K562 (cell line): Measurements from ENCODE around the gene PRLH. TPM values are rescaled to one million over a fixed set of nuclear protein-coding genes. Genes with fewer than 3 reads are reported as not detected.

Experiments used
- ATAC-seq: fragments of 200-7000 bp; cut with Tn5 transposase; 3 replicates; pipeline ENCODE4 v1.9.1; 2020; ENCODE audit warnings: moderate library complexity
- BruUV-seq: library from RNA; stranded (reverse); fragments of 400-500 nt; replicated peaks from 2 replicates; lab custom pipeline; 2021; lab: Mats Ljungman, UMichigan
- CTCF ChIA-PET: fragments of 300-600 bp; formaldehyde crosslinking; extraction: SDS; loops from one replicate; lab custom pipeline; 2021; ENCODE audit warnings: low intra/inter-chr PET ratio; lab: Yijun Ruan, JAX
- POLR2A ChIA-PET: fragments of 300-600, 350-650 bp; sonication (Branson Sonifier 250); formaldehyde crosslinking; extraction: SDS; loops from one replicate; lab custom pipeline; 2021; ENCODE audit warnings: antibody characterized with exemption, inconsistent platforms; lab: Yijun Ruan, JAX
- DNase-seq, 4 experiments: peaks; one replicate each; pipeline versions ENCODE4 v3.0.0 to v3.0.0-alpha.2; 2011 to 2018; ENCODE audit warnings: low spot score in 3 of 4, mixed read lengths in 3 of 4; ENCODE audit errors: extremely low read depth in 1 of 4
- FAIRE-seq: peaks from 2 replicates; lab custom pipeline; 2011; peaks lifted over from hg19 to GRCh38; lab: Jason Lieb, UNC
- H2AFZ ChIP-seq: 2 replicates; pipeline ENCODE4 v1.6.0; 2011; ENCODE audit warnings: low read depth, low read length, control low read depth, inconsistent platforms
- H3K27ac ChIP-seq: fragments of 200-600 bp; 3 replicates; pipeline ENCODE4 v1.8.0; 2011; ENCODE audit warnings: low read depth, mild to moderate bottlenecking, control low read depth, inconsistent platforms, low read length, moderate library complexity, mixed read lengths; ENCODE audit errors: extremely low read depth
- H3K27me3 ChIP-seq, 2 experiments: fragments of 300-600 bp in 1 of 2; 2 replicates in 1 of 2; 3 replicates in 1 of 2; pipeline versions ENCODE4 v1.6.0 to v1.8.0; 2011; ENCODE audit warnings: inconsistent platforms in 2 of 2, low read length in 2 of 2, mild to moderate bottlenecking in 1 of 2, mixed read lengths in 1 of 2, moderate library complexity in 1 of 2; ENCODE audit not compliant: control insufficient read depth in 2 of 2, insufficient read depth in 2 of 2
- H3K36me3 ChIP-seq: fragments of 300-600 bp; 3 replicates; pipeline ENCODE4 v1.8.0; 2011; ENCODE audit warnings: mild to moderate bottlenecking, low read length, inconsistent platforms; ENCODE audit not compliant: control insufficient read depth, insufficient read depth
- H3K4me1 ChIP-seq, 2 experiments: fragments of 200-600 bp in 1 of 2; replicated peaks in 1 of 2; 2 replicates in 1 of 2; 3 replicates in 1 of 2; pipeline versions ENCODE4 v1.5.1 to v1.8.0; 2011; ENCODE audit warnings: inconsistent platforms in 2 of 2, low read length in 2 of 2, mild to moderate bottlenecking in 1 of 2, mixed read lengths in 1 of 2, moderate library complexity in 1 of 2; ENCODE audit not compliant: control insufficient read depth in 2 of 2, insufficient read depth in 2 of 2
- H3K4me2 ChIP-seq: 2 replicates; pipeline ENCODE4 v1.6.1; 2011; ENCODE audit warnings: low read length, control low read depth, inconsistent platforms, mixed read lengths; ENCODE audit not compliant: insufficient read depth
- H3K4me3 ChIP-seq: fragments of 200-600 bp; sonication (generic), shearing (Covaris generic); 2 replicates; pipeline ENCODE4 v1.5.1; 2016; ENCODE audit warnings: control low read depth, inconsistent platforms
- H3K79me2 ChIP-seq: fragments of 200-600 bp; 3 replicates; pipeline ENCODE4 v1.8.0; 2011; ENCODE audit warnings: low read length, inconsistent platforms; ENCODE audit not compliant: control insufficient read depth, insufficient read depth
- H3K9ac ChIP-seq, 2 experiments: 2 replicates each; pipeline versions ENCODE4 v1.6.0 to v1.6.1; 2011; ENCODE audit warnings: low read depth in 2 of 2, low read length in 2 of 2, control low read depth in 1 of 2, inconsistent platforms in 1 of 2, mild to moderate bottlenecking in 1 of 2, mixed read lengths in 1 of 2; ENCODE audit not compliant: insufficient read depth in 1 of 2
- H3K9me1 ChIP-seq: one replicate; pipeline ENCODE4 v1.6.0; 2011; ENCODE audit warnings: inconsistent platforms, mild to moderate bottlenecking, low read length, moderate library complexity; ENCODE audit not compliant: control insufficient read depth, insufficient read depth
- H3K9me3 ChIP-seq: replicated peaks from 2 replicates; pipeline ENCODE4 v1.5.1; 2011; ENCODE audit warnings: low read depth, low read length, inconsistent platforms; ENCODE audit not compliant: control insufficient read depth, insufficient read depth
- H4K20me1 ChIP-seq: replicated peaks from 2 replicates; pipeline ENCODE4 v1.6.1; 2011; ENCODE audit warnings: low read length, inconsistent platforms, mixed read lengths; ENCODE audit not compliant: control insufficient read depth, insufficient read depth
- ADNP ChIP-seq: fragments of 200-800 bp; sonication (Bioruptor generic); IDR thresholded peaks from 2 replicates; pipeline ENCODE4 v1.6.1; 2016; ENCODE audit warnings: missing genetic modification characterization, missing compliant biosample characterization
- KLF13 ChIP-seq: fragments of 450-650 bp; IDR thresholded peaks from 2 replicates; pipeline ENCODE4 v1.6.1; 2016; ENCODE audit warnings: missing genetic modification characterization, low read depth, mild to moderate bottlenecking, missing compliant biosample characterization, moderate library complexity, borderline replicate concordance
- NCOR1 ChIP-seq: fragments of 450-650 bp; IDR thresholded peaks from 2 replicates; pipeline ENCODE4 v1.6.1; 2016; ENCODE audit warnings: mild to moderate bottlenecking, moderate library complexity
- SAFB ChIP-seq: fragments of 200-400 bp; formaldehyde crosslinking; IDR thresholded peaks from 2 replicates; pipeline ENCODE4 v1.6.1; 2017; ENCODE audit warnings: low read depth, low read length, borderline replicate concordance
- ZNF318 ChIP-seq, 2 experiments: fragments of 450-650 bp; IDR thresholded peaks; 2 replicates each; pipeline ENCODE4 v1.6.1; 2016; ENCODE audit warnings: mild to moderate bottlenecking in 2 of 2, borderline replicate concordance in 1 of 2, low read depth in 1 of 2, moderate library complexity in 1 of 2
- ZNF324 ChIP-seq: fragments of 250-450 bp; sonication (Bioruptor Pico); IDR thresholded peaks from 2 replicates; pipeline ENCODE4 v1.4.0; 2020; ENCODE audit warnings: mild to moderate bottlenecking
- WGBS: fragments of 100-300 bp; shearing (Covaris generic); methylation state at CpG from one replicate; pipeline ENCODE4 v1.1.6; 2016; ENCODE audit warnings: low coverage, mixed read lengths; ENCODE audit not compliant: insufficient coverage; ENCODE audit errors: missing lambda C conversion rate; 5-methylcytosine and 5-hydroxymethylcytosine counted together
- in situ Hi-C: fragments of 300-500 bp; cut with MboI; formaldehyde crosslinking; loops from 4 replicates; pipeline ENCODE4 v1.15.0; 2018; ENCODE audit warnings: inconsistent platforms, mixed read lengths
- intact Hi-C: fragments of 100-400 bp; cut with micrococcal nuclease; formaldehyde crosslinking; loops from 2 replicates; pipeline ENCODE4 v1.14.2; 2022
- polyA plus RNA-seq, 8 experiments: library from polyadenylated mRNA; depleted of rRNA in 4 of 8; stranded (reverse) in 5 of 8; unstranded in 3 of 8; fragments of >200 nt; fragmentation: Nextera tagmentation in 2 of 8; fragmentation: Illumina TruSeq in 1 of 8; extraction: Ambion mirVana in 2 of 8; extraction: Trizol in 1 of 8; gene quantifications; 2 replicates each; pipeline versions ENCODE4 v1.2.1 to v1.2.3, GENCODE V29; 2011 to 2014; ENCODE audit warnings: inconsistent platforms in 1 of 8, missing spikeins in 1 of 8
- total RNA-seq, 7 experiments: library from RNA; depleted of rRNA in 6 of 7; stranded (reverse); fragments of >200 nt in 6 of 7; fragmentation: Illumina TruSeq in 2 of 7; extraction: Trizol in 2 of 7; gene quantifications; 2 replicates each; pipeline versions ENCODE4 v1.2.1 to v1.2.3, GENCODE V29; 2011 to 2021; ENCODE audit warnings: low replicate concordance in 1 of 7

The PRLH gene
- total and polyA plus RNA-seq, 9 of the 15 experiments (the other 6 are each of a cell fraction or from before 2014, with no cell fraction given), result not detected

DNA sequence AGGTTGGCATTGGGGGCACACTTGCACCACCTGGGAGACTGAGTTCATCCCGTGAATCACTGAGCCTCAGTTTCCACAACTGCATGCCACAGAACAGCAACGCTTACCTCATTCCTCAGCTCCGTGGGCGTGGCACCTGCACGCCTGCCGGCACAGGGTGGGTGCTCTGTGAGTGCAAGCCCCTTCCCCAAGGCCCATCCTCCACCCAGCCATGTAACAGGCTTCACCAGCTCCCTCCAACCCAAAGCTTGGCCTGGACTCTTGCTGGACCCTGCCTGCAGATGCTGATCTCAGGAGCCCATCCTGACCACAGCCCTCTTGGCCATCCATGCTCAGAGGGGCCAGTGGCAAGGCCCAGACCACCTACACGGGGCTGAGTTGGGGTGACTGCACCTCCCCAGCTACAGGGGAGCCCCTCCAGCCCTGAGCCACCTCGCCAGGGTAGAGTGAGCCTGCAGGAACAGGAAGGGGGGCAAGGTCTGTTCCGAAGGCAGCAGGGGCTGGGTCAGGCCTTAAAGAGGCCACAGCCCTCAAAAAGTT lies 1.8 kb downstream of the PRLH start:
- Histone ChIP-seq H3K4me2 (no peak overlapping the region), H3K9ac (no peak overlapping the region), H3K9me3 (no peaks in the 10 kb centered on the region; the same call in 1 of the 2 replicates), H2AFZ (no peak overlapping the region), H3K36me3 (no peaks in the 10 kb centered on the region), H3K9me1 (no peaks in the 10 kb centered on the region), H3K4me3 (no peak overlapping the region), H3K4me1 (peaks cover 0 to 3% of the 10 kb centered on the region in 2 experiments; a peak in 2 of 5 replicates), H4K20me1 (no peaks in the 10 kb centered on the region), H3K27ac (no peak overlapping the region), H3K79me2 (no peaks in the 10 kb centered on the region), H3K27me3 (peaks cover 1 to 29% of the 10 kb centered on the region in 2 experiments; a peak in 4 of 5 replicates)
- DNase-seq, result no peak
- ATAC-seq, result no peak
- TF ChIP-seq KLF13 (tag) (no peak), NCOR1 (no peak), SAFB (no peak), ADNP (tag) (no peak), ZNF324 (CRISPR knock-in tag) (no peak), ZNF318 (IDR thresholded peaks at IDR 0.05; ENCODE audit: borderline replicate concordance in 1 of 2, low read depth in 1 of 2) (no peak)
- intact Hi-C loops, result no loop called here
- no peak for FAIRE-seq
- WGBS, result 7% methylated on average over 7 of the region's 9 CpGs
- CTCF ChIA-PET, result interaction anchor here (0.5 kb wide), 1 partner anchor 514 kb away, joined by 7 read pairs; no protein-coding TSS in a partner anchor
- no TSS peak for BruUV-seq
- in situ Hi-C loops, result loop anchor here (10.0 kb wide), 1 partner anchor 443 kb away; no protein-coding TSS in a partner anchor
- POLR2A ChIA-PET, result interaction anchor here (0.6 kb wide), 1 partner anchor 14 kb away, joined by 3 read pairs; no protein-coding TSS in a partner anchor
